GM18502 (cell line): ENCODE measurements around the gene TRAF5.
"Not testable (repeated sequence)": the region's sequence is repeated elsewhere in the genome, so short reads cannot be mapped to it uniquely, and the experiment has no call there.

Source experiments
- ATAC-seq: cut with Tn5 transposase; IDR thresholded peaks from one replicate; pipeline ENCODE4 v1.9.1; 2021; ENCODE audit warnings: mild to moderate bottlenecking; ENCODE audit not compliant: unreplicated experiment, poor library complexity

The TRAF5 gene

GRCh38 chr1:211326528-211327345 is at the start of gene TRAF5:
TSS of gene TRAF5 (plus strand) at chr1:211326833. CDS start at chr1:211353240, 26,407 bp downstream.
- peak; percentile 33 for ATAC-seq

DNA sequence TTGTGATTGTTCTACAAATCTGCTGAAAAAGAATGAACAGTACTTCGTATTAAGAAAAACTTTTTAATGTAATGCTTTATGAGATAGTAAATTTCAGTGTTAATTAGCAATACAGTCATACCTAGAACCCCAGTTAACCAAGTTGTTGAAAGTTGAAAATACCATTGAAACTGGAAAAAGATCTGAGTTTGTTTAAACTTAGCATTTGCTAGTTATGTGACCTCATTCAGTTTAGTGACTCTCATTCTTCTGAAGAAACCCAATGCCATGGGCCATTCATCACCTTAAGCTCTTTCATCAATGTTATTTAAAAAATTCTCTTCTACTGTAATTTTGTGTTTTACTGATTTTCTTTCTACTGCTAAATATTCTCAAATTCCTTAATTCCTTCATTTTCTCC is 47.3 kb upstream of the TRAF5 start:
- ATAC-seq = no peak

DNA sequence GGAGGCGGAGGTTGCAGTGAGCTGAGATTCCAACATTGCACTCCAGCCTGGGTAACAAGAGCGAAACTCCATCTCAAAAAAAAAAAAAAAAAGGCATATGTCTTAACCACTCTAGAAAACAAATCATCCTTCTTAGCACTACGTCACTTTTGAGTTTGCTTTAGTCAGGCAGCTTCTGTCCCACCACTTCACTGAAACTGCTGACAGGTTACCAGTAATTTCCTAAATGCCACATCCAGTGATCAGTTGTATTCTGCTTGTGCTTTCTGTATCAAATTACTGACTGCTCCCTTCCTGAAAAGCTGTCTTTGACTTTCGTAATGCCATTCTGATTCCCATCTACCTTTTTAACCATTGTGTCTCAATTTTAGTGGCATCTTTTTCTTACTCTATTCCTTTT is 45.7 kb upstream of the TRAF5 start:
- no peak for ATAC-seq

- ATAC-seq = no peak
Observed at GRCh38 chr1:211281320-211282022, 45.2 kb upstream of the TRAF5 start.

- ATAC-seq = no peak
Observed at GRCh38 chr1:211282023-211282373, 44.6 kb upstream of the TRAF5 start.

- ATAC-seq = no peak
Observed at GRCh38 chr1:211285196-211285595, 41.4 kb upstream of the TRAF5 start.

- ATAC-seq = no peak
Observed at GRCh38 chr1:211287218-211287617, 39.4 kb upstream of the TRAF5 start.

DNA sequence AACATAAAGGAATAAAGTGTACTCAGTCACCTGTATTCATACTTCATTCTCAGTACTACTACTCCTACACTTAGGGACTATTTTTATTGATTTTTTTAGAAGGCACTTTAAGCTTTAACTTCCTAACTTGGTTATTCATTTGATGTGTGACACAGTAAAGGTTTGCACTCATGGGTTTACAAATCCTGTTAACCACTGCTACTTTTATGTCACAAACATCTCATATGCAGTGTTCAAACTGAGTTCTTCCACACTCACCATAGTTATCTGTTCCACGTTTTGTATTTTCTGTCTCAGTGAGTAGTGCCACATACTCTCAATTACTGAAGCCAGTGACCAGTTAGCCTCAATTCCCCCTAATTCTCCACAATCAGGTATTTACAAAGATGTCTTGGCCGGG is 34.2 kb upstream of the TRAF5 start:
- no peak for ATAC-seq

DNA sequence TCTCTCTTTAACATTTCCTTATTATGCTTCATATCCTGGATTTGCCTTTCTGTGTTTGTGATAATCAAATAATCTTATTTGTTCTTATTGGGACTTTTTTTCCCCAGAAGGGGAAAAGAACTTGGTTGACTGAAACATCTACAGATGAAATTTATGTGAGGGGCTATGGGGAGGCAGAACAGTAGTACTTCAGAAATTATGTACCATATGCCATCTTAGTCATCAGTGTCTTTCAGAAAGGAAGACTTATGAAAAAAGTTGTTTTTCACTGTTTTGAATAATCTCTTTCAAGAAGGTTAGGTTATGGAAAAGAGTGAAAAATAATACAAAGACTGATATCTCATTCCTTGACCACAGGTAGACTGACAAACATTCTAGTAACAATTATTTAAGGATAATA is 30.2 kb upstream of the TRAF5 start:
- ATAC-seq = no peak

DNA sequence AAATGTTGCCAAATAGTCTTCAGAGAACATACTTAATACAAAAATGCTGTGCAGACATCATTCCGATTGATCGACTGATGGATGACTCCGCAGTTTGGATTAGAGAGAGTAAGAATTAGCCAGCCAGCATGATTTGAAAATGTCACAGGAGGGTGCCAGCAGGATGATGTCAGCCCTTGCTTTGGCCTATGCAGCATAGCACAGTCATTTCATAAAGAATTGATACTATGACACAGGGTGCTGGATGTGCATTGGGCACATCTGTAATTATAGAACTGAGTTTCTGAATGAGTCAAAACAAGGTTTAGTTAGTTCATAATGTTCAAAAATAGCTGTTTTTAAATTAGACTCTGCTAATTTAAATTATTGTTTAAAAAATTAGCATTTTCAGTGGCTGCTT is 21.6 kb upstream of the TRAF5 start:
- peak; percentile 97 for ATAC-seq

DNA sequence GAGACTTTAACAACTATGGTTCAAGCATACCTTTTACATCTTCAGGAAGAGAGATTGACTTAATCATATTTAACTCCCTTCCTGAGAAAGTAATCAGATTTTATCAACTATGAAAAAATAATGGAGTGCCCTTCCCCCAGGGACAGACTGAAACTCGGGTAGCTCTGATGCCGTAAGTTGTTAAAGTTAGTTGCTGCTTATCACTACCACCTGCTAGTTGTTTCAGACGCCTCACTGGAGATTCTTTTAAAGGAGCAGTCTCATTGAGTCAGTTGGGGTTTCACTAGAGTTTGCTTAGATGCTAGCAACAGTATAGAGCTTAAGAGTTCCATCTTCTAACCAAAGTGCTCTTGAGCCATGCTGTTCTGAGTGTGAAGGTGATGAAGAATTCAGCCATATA is 17.0 kb upstream of the TRAF5 start:
- ATAC-seq = no peak

GRCh38 chr1:211313392-211313791 is 13.2 kb upstream of the TRAF5 start:
- no peak for ATAC-seq

- ATAC-seq = no peak
Observed at GRCh38 chr1:211318576-211319280, 7.9 kb upstream of the TRAF5 start.

- no peak for ATAC-seq
Observed at GRCh38 chr1:211319892-211320291, 6.7 kb upstream of the TRAF5 start.

- ATAC-seq = no peak
Observed at GRCh38 chr1:211320980-211321379, 5.7 kb upstream of the TRAF5 start.

GRCh38 chr1:211321646-211322045 is 5.0 kb upstream of the TRAF5 start:
- not testable (repeated sequence) for ATAC-seq

- peak; percentile 60 for ATAC-seq
Observed at GRCh38 chr1:211323156-211324063, 3.2 kb upstream of the TRAF5 start.

- no peak for ATAC-seq
Observed at GRCh38 chr1:211324992-211325775, 1.4 kb upstream of the TRAF5 start.

DNA sequence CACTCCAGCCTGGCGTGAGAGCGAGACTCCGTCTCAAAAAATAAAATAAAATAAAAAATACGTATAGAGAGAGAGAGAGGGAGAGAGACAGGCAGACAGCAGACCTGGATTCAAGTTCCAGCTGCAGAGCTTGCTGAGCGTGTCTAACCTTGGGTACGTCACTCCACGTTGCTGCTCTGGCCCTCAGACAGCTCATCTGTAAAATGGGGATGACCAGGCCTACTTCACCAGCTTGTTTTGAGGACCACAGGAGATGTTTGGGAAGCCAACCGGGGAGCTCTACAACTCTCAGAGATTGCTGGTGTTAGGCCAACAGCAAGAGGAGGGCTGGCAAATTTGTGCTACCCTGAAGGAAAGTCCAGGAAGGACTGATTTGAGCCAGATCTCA is 499 bp upstream of the TRAF5 start:
- ATAC-seq = no peak
